PFSK-1 (cell line): ENCODE measurements around the gene SPATA46.

Experiments
- FOXP2 ChIP-seq: optimal IDR thresholded peaks from 2 replicates; pipeline ENCODE3; 2011; ENCODE audit warnings: borderline replicate concordance, control low read depth, inconsistent platforms; ENCODE audit not compliant: insufficient read depth; ENCODE audit errors: extremely low read length, extremely low read depth
- POLR2AphosphoS5 ChIP-seq: IDR thresholded peaks from 2 replicates; pipeline ENCODE4 v1.6.1; 2012; ENCODE audit warnings: low read depth, mild to moderate bottlenecking, control low read depth, low read length, moderate library complexity
- SIN3A ChIP-seq: IDR thresholded peaks from 2 replicates; pipeline ENCODE4 v1.6.1; 2012; ENCODE audit warnings: mild to moderate bottlenecking, low read length, moderate library complexity, borderline replicate concordance; ENCODE audit not compliant: insufficient read depth
- TAF1 ChIP-seq: IDR thresholded peaks from 2 replicates; pipeline ENCODE4 v1.6.1; 2012; ENCODE audit warnings: low read length, control low read depth, borderline replicate concordance; ENCODE audit not compliant: insufficient read depth
- TF ChIP-seq, protein P1 (sequence below), 2 experiments: IDR thresholded peaks; 2 replicates each; pipeline versions ENCODE4 v1.6.1 to v1.8.0; 2011 to 2012; ENCODE audit warnings: low read depth in 2 of 2, low read length in 2 of 2, control low read depth in 1 of 2, inconsistent platforms in 1 of 2, mild to moderate bottlenecking in 1 of 2, moderate library complexity in 1 of 2; ENCODE audit not compliant: insufficient read depth in 1 of 2

The SPATA46 gene

GRCh38 chr1:162369571-162369970, 7.1 kb downstream of the SPATA46 start:
- TF ChIP-seq TAF1 (no peak), SIN3A (no peak)

DNA sequence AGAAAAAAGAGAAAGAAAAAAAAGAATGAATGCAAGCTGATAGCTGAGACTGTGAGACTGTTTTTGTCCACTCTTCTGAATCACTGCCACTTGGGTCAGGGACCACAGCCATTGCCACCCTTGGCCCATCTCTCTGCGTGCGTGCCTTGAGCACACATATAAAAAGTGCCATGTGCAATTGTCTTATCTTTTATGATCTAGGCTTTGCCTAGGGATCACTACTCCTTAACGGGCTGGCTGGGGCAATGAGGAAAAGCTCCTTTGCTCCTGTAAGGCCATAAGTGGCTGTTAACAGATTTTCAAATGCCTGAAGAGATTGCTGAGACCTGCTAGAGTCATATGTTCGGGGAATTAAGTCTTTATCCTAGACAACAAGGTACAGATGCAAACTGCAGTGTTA, 8.2 kb downstream of the SPATA46 start:
- TF ChIP-seq TAF1 (no peak), SIN3A (no peak), POLR2AphosphoS5 (no peak), FOXP2 (no peak)
- TF ChIP-seq, protein P1, sequence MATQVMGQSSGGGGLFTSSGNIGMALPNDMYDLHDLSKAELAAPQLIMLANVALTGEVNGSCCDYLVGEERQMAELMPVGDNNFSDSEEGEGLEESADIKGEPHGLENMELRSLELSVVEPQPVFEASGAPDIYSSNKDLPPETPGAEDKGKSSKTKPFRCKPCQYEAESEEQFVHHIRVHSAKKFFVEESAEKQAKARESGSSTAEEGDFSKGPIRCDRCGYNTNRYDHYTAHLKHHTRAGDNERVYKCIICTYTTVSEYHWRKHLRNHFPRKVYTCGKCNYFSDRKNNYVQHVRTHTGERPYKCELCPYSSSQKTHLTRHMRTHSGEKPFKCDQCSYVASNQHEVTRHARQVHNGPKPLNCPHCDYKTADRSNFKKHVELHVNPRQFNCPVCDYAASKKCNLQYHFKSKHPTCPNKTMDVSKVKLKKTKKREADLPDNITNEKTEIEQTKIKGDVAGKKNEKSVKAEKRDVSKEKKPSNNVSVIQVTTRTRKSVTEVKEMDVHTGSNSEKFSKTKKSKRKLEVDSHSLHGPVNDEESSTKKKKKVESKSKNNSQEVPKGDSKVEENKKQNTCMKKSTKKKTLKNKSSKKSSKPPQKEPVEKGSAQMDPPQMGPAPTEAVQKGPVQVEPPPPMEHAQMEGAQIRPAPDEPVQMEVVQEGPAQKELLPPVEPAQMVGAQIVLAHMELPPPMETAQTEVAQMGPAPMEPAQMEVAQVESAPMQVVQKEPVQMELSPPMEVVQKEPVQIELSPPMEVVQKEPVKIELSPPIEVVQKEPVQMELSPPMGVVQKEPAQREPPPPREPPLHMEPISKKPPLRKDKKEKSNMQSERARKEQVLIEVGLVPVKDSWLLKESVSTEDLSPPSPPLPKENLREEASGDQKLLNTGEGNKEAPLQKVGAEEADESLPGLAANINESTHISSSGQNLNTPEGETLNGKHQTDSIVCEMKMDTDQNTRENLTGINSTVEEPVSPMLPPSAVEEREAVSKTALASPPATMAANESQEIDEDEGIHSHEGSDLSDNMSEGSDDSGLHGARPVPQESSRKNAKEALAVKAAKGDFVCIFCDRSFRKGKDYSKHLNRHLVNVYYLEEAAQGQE (IDR thresholded peaks at IDR 0.05; ENCODE audit: insufficient read depth in 1 of 2, low read depth in 2 of 2, low read length in 2 of 2): no peak

GRCh38 chr1:162367772-162368171, 8.9 kb downstream of the SPATA46 start:
- TF ChIP-seq TAF1 (no peak), POLR2AphosphoS5 (no peak), FOXP2 (no peak), SIN3A (no peak)
- TF ChIP-seq, protein P1 (IDR thresholded peaks at IDR 0.05; ENCODE audit: insufficient read depth in 1 of 2, low read depth in 2 of 2, low read length in 2 of 2): no peak

DNA sequence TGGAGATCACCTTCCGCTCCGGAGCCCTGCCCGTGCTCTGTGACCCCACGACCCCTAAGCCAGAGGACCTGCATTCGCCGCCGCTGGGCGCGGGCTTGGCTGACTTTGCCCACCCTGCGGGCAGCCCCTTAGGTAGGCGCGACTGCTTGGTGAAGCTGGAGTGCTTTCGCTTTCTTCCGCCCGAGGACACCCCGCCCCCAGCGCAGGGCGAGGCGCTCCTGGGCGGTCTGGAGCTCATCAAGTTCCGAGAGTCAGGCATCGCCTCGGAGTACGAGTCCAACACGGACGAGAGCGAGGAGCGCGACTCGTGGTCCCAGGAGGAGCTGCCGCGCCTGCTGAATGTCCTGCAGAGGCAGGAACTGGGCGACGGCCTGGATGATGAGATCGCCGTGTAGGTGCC, 9.6 kb downstream of the SPATA46 start:
- no peak for TF ChIP-seq FOXP2
- no peak for TF ChIP-seq POLR2AphosphoS5
- TF ChIP-seq TAF1: no peak
- TF ChIP-seq SIN3A: no peak
- TF ChIP-seq, protein P1 (IDR thresholded peaks at IDR 0.05; ENCODE audit: insufficient read depth in 1 of 2, low read depth in 2 of 2, low read length in 2 of 2): no peak

- TF ChIP-seq FOXP2: no peak
- TF ChIP-seq TAF1: no peak
- no peak for TF ChIP-seq POLR2AphosphoS5
- TF ChIP-seq, protein P1 (IDR thresholded peaks at IDR 0.05; ENCODE audit: insufficient read depth in 1 of 2, low read depth in 2 of 2, low read length in 2 of 2): no peak
- no peak for TF ChIP-seq SIN3A
These were observed 10.0 kb downstream of the SPATA46 start for GRCh38 chr1:162366671-162367070.

DNA sequence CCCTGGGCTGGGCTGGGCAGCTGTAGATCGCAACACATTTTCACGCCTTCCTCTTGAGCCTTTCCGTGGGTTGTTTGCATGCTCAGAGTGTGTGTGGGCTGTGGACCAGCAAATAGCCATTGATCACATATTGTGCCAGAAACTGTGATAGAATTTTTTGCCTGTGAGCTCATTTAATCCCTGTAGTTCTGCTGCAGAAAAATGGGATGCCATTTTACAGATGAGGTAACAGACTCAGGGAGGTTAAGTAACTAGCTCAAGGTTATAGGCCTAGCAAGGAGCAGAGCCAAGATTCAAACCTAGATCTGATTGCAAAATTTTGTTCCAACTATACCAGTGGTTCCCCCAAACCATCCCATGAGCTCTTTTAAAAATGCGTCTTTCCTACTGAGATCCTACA, 10.5 kb downstream of the SPATA46 start:
- TF ChIP-seq FOXP2 (no peak), POLR2AphosphoS5 (no peak), TAF1 (no peak)
